Breast epithelium (tissue), 3 donors: ENCODE data around the gene DVL1.
A peak's percentile ranks its signal among the peaks of the same experiment; 100 is the strongest.

Experiments
- CTCF ChIP-seq, 3 donors: fragments of 450-650 bp; IDR thresholded peaks; one replicate each; pipeline ENCODE4 v1.5.1; 2016 to 2017; ENCODE audit warnings: antibody characterized with exemption in 3 of 3, mild to moderate bottlenecking in 3 of 3, moderate library complexity in 3 of 3
- POLR2A ChIP-seq: fragments of 450-650 bp; IDR thresholded peaks from one replicate; pipeline ENCODE4 v1.6.1; 2016; ENCODE audit warnings: antibody characterized with exemption, mild to moderate bottlenecking, moderate library complexity
- POLR2AphosphoS5 ChIP-seq, 3 donors: sonication (generic); formaldehyde crosslinking; IDR thresholded peaks; one replicate each; pipeline ENCODE4 v1.6.1; 2017; ENCODE audit warnings: antibody characterized with exemption in 3 of 3

- TF ChIP-seq CTCF (IDR thresholded peaks at IDR 0.05): no peak
- TF ChIP-seq POLR2AphosphoS5 (IDR thresholded peaks at IDR 0.05): peak in 1 of 3 donors; percentile 32
- no peak for TF ChIP-seq POLR2A
Measured at GRCh38 chr1:1361982-1362423, 12.8 kb upstream of the DVL1 start.
